GM12878 (cell line): ENCODE results near the gene SH3D19.

Source experiments
- HDAC6 ChIP-seq: fragments of 200-600 bp; sonication (generic); IDR thresholded peaks from one replicate; pipeline ENCODE4 v1.8.0; 2017; ENCODE audit warnings: antibody characterized with exemption; ENCODE audit not compliant: unreplicated experiment
- RAD21 ChIP-seq: IDR thresholded peaks from 2 replicates; pipeline ENCODE4 v1.6.1; 2011; ENCODE audit warnings: mild to moderate bottlenecking, low read depth, low read length, moderate library complexity; ENCODE audit not compliant: insufficient read depth
- ZNF274 ChIP-seq: IDR thresholded peaks from one replicate; pipeline ENCODE4 v1.8.0; 2011; ENCODE audit not compliant: insufficient read length, insufficient read depth
- ZNF384 ChIP-seq: IDR thresholded peaks from 2 replicates; pipeline ENCODE4 v1.6.1; 2012; ENCODE audit warnings: low read depth, mild to moderate bottlenecking, low read length, improper control_type of control experiment, borderline replicate concordance
- TF ChIP-seq, protein P1 (sequence below), 3 experiments: IDR thresholded peaks in 2 of 3; conservative IDR thresholded peaks in 1 of 3; 2 replicates each; pipeline ENCODE4 v1.5.1; 2011; ENCODE audit warnings: low read depth in 3 of 3, low read length in 3 of 3, mild to moderate bottlenecking in 3 of 3, control low read depth in 2 of 3, moderate library complexity in 2 of 3, inconsistent platforms in 1 of 3, mixed read lengths in 1 of 3; ENCODE audit not compliant: control insufficient read depth in 2 of 3, insufficient read depth in 1 of 3; ENCODE audit errors: extremely low read depth in 1 of 3
- TF ChIP-seq, protein P2 (sequence below): fragments of 450-650 bp; conservative IDR thresholded peaks from 2 replicates; pipeline ENCODE4 v1.6.1; 2017; ENCODE audit warnings: mild to moderate bottlenecking, moderate library complexity

DNA sequence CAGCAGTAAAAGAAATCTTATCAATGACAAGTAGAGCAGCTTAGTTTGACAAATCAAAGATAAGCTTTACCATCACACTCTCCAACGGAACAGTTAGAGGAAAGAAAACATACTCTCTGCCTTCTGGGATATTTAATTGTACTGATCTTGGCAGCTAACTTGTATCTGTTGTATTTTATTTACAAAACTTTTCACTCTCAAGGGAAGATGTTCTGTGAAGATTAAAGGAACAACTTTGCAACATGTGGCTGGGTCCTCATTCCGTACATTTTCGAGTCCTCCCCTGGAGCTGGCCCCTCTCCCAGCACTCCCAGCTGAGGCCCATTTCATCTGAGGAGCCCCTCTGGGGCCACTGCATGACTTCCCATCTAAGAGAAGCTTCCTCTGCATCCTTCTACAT is 151.5 kb downstream of the SH3D19 start:
- TF ChIP-seq ZNF274: no peak
- TF ChIP-seq, protein P1, sequence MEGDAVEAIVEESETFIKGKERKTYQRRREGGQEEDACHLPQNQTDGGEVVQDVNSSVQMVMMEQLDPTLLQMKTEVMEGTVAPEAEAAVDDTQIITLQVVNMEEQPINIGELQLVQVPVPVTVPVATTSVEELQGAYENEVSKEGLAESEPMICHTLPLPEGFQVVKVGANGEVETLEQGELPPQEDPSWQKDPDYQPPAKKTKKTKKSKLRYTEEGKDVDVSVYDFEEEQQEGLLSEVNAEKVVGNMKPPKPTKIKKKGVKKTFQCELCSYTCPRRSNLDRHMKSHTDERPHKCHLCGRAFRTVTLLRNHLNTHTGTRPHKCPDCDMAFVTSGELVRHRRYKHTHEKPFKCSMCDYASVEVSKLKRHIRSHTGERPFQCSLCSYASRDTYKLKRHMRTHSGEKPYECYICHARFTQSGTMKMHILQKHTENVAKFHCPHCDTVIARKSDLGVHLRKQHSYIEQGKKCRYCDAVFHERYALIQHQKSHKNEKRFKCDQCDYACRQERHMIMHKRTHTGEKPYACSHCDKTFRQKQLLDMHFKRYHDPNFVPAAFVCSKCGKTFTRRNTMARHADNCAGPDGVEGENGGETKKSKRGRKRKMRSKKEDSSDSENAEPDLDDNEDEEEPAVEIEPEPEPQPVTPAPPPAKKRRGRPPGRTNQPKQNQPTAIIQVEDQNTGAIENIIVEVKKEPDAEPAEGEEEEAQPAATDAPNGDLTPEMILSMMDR (IDR thresholded peaks at IDR 0.05 in 2 of 3, conservative IDR thresholded peaks at IDR 0.05 in 1 of 3; ENCODE audit: control insufficient read depth in 2 of 3, extremely low read depth in 1 of 3, insufficient read depth in 1 of 3, low read depth in 3 of 3, low read length in 3 of 3): no peak
- no peak for TF ChIP-seq ZNF384
- TF ChIP-seq, protein P2, sequence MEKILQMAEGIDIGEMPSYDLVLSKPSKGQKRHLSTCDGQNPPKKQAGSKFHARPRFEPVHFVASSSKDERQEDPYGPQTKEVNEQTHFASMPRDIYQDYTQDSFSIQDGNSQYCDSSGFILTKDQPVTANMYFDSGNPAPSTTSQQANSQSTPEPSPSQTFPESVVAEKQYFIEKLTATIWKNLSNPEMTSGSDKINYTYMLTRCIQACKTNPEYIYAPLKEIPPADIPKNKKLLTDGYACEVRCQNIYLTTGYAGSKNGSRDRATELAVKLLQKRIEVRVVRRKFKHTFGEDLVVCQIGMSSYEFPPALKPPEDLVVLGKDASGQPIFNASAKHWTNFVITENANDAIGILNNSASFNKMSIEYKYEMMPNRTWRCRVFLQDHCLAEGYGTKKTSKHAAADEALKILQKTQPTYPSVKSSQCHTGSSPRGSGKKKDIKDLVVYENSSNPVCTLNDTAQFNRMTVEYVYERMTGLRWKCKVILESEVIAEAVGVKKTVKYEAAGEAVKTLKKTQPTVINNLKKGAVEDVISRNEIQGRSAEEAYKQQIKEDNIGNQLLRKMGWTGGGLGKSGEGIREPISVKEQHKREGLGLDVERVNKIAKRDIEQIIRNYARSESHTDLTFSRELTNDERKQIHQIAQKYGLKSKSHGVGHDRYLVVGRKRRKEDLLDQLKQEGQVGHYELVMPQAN: no peak
- TF ChIP-seq RAD21: no peak
- TF ChIP-seq HDAC6: no peak
